HepG2 (cell line): ENCODE results near the gene INSIG1. TPM values are rescaled to one million over a fixed set of nuclear protein-coding genes. Genes with fewer than 3 reads are reported as not detected.

Experiments
- ATAC-seq: fragments of 200-7000 bp; cut with Tn5 transposase; 3 replicates; pipeline ENCODE4 v1.9.1; 2020; ENCODE audit warnings: mild to moderate bottlenecking, moderate library complexity
- BruUV-seq: library from RNA; stranded (reverse); fragments of 400-500 nt; replicated peaks from 2 replicates; lab custom pipeline; 2021; lab: Mats Ljungman, UMichigan
- CTCF ChIA-PET: fragments of 300-600 bp; formaldehyde crosslinking; extraction: SDS; loops from one replicate; lab custom pipeline; 2021; ENCODE audit warnings: low total read pairs, inconsistent platforms, low intra/inter-chr PET ratio; lab: Yijun Ruan, JAX
- POLR2A ChIA-PET: fragments of 350-600 bp; sonication (Branson Sonifier 250); formaldehyde crosslinking; loops from one replicate; lab custom pipeline; 2020; ENCODE audit warnings: antibody characterized with exemption, inconsistent platforms; lab: Yijun Ruan, JAX
- DNase-seq: peaks from one replicate; pipeline ENCODE4 v3.0.0-alpha.2; 2015; ENCODE audit warnings: low spot score
- FAIRE-seq: peaks from 3 replicates; lab custom pipeline; 2011; peaks lifted over from hg19 to GRCh38; lab: Jason Lieb, UNC
- H2AFZ ChIP-seq: one replicate; pipeline ENCODE4 v1.6.1; 2011; ENCODE audit warnings: low read length, inconsistent platforms
- H3K27ac ChIP-seq: fragments of 300-600 bp; 3 replicates; pipeline ENCODE4 v1.8.0; 2011; ENCODE audit warnings: mixed run types, mild to moderate bottlenecking, mixed read lengths, low read length, inconsistent platforms; ENCODE audit not compliant: insufficient read depth; ENCODE audit errors: extremely low read length
- H3K27me3 ChIP-seq, 2 experiments: fragments of 200-600 bp in 1 of 2; 2 replicates in 1 of 2; 3 replicates in 1 of 2; pipeline versions ENCODE4 v1.6.0 to v1.8.0; 2011; ENCODE audit warnings: low read length in 2 of 2, mild to moderate bottlenecking in 2 of 2, moderate library complexity in 2 of 2, inconsistent platforms in 1 of 2; ENCODE audit not compliant: insufficient read depth in 2 of 2, control insufficient read depth in 1 of 2
- H3K36me3 ChIP-seq, 2 experiments: fragments of 200-600 bp in 1 of 2; replicated peaks in 1 of 2; 2 replicates in 1 of 2; 3 replicates in 1 of 2; pipeline versions ENCODE4 v1.5.1 to v1.8.0; 2011; ENCODE audit warnings: low read length in 2 of 2, inconsistent platforms in 1 of 2; ENCODE audit not compliant: insufficient read depth in 2 of 2, control insufficient read depth in 1 of 2
- H3K4me1 ChIP-seq: 2 replicates; pipeline ENCODE4 v1.5.1; 2012; ENCODE audit warnings: low read length, inconsistent platforms; ENCODE audit not compliant: insufficient read depth
- H3K4me2 ChIP-seq: 2 replicates; pipeline ENCODE4 v1.6.0; 2011; ENCODE audit warnings: low read depth, low read length, inconsistent platforms
- H3K4me3 ChIP-seq, 3 experiments: fragments of 200-600 bp in 1 of 3; sonication (generic), shearing (Covaris generic) in 1 of 3; replicated peaks in 1 of 3; 2 replicates each; pipeline ENCODE4 v1.5.1; 2011 to 2016; ENCODE audit warnings: low read length in 3 of 3, inconsistent platforms in 2 of 3, low read depth in 2 of 3, mild to moderate bottlenecking in 2 of 3, control low read depth in 1 of 3, mixed read lengths in 1 of 3; ENCODE audit not compliant: insufficient read depth in 1 of 3
- H3K79me2 ChIP-seq: one replicate; pipeline ENCODE4 v1.6.1; 2011; ENCODE audit warnings: low read length, inconsistent platforms; ENCODE audit not compliant: insufficient read depth
- H3K9ac ChIP-seq: 2 replicates; pipeline ENCODE4 v1.6.0; 2011; ENCODE audit warnings: mild to moderate bottlenecking, low read depth, low read length, inconsistent platforms; ENCODE audit not compliant: insufficient read depth
- H3K9me3 ChIP-seq: 2 replicates; pipeline ENCODE4 v1.5.1; 2012; ENCODE audit warnings: mild to moderate bottlenecking, low read length
- H4K20me1 ChIP-seq: 2 replicates; pipeline ENCODE4 v1.6.0; 2011; ENCODE audit warnings: inconsistent platforms, mild to moderate bottlenecking, low read length, moderate library complexity; ENCODE audit not compliant: insufficient read depth
- HMG20B ChIP-seq: conservative IDR thresholded peaks from 2 replicates; pipeline ENCODE4 v1.6.1; 2016; ENCODE audit warnings: missing genetic modification reagents, missing compliant biosample characterization
- KDM3A ChIP-seq: IDR thresholded peaks from 2 replicates; pipeline ENCODE4 v1.6.1; 2018; ENCODE audit warnings: low read depth, missing compliant biosample characterization
- ZBTB40 ChIP-seq, 2 experiments: fragments of 450-650 bp in 1 of 2; sonication (generic) in 1 of 2; formaldehyde crosslinking in 1 of 2; IDR thresholded peaks; 2 replicates each; pipeline versions ENCODE4 v1.6.1 to v1.8.0; 2016 to 2022; ENCODE audit warnings: antibody characterized with exemption in 1 of 2, mild to moderate bottlenecking in 1 of 2, missing genetic modification reagents in 1 of 2
- ZNF496 ChIP-seq: sonication (generic); formaldehyde crosslinking; IDR thresholded peaks from 2 replicates; pipeline ENCODE4 v1.8.1; 2023; ENCODE audit warnings: mild to moderate bottlenecking, moderate library complexity, missing genetic modification reagents; ENCODE audit not compliant: insufficient replicate concordance
- ZNF570 ChIP-seq: sonication (generic); formaldehyde crosslinking; IDR thresholded peaks from 2 replicates; pipeline ENCODE4 v1.4.0; 2020; ENCODE audit warnings: mild to moderate bottlenecking, missing genetic modification reagents, borderline replicate concordance
- WGBS: methylation state at CpG from one replicate; pipeline ENCODE4 v1.1.6; 2017; ENCODE audit warnings: low lambda C conversion rate; 5-methylcytosine and 5-hydroxymethylcytosine counted together
- in situ Hi-C: cut with HindIII; loops from 2 replicates; pipeline ENCODE4 v1.10.0; 2017; ENCODE audit warnings: low pct_unique_long_range_greater_than_20kb; ENCODE audit not compliant: extremely low pct_ligation_motif_present
- intact Hi-C: fragments of 100-400 bp; cut with micrococcal nuclease; formaldehyde crosslinking; loops from one replicate; pipeline ENCODE4 v1.10.0; 2022; ENCODE audit not compliant: unreplicated experiment
- polyA plus RNA-seq, 8 experiments: library from polyadenylated mRNA; depleted of rRNA in 3 of 8; stranded (reverse) in 7 of 8; unstranded in 1 of 8; fragments of >200 nt; fragmentation: Illumina TruSeq in 4 of 8; extraction: Trizol in 4 of 8; gene quantifications; 2 replicates each; pipeline versions ENCODE4 v1.2.1 to v1.2.3, GENCODE V29; 2011 to 2016; ENCODE audit warnings: low read depth in 4 of 8, missing spikeins in 1 of 8, mixed read lengths in 1 of 8; ENCODE audit not compliant: insufficient read depth in 1 of 8
- total RNA-seq, 5 experiments: library from RNA; depleted of rRNA; stranded (reverse); fragments of >200 nt; fragmentation: Illumina TruSeq; extraction: Trizol; gene quantifications; 2 replicates each; pipeline ENCODE4 v1.2.3, GENCODE V29; 2016; ENCODE audit warnings: low read depth in 1 of 5

The INSIG1 gene
- total and polyA plus RNA-seq, 2 of the 13 experiments (the other 11 are each of a cell fraction or from before 2014, with no cell fraction given): 0.07 to 0.11 TPM

GRCh38 chr7:155303039-155303593 is 5.4 kb downstream of the INSIG1 start:
- H3K9me3 ChIP-seq: no peaks in the 10 kb centered on the region
- no peak overlapping the region for H2AFZ ChIP-seq
- DNase-seq (no peak), FAIRE-seq (no peak), ATAC-seq (no peak)
- no peak overlapping the region for H3K27ac ChIP-seq
- ChIA-PET CTCF (no interaction called here), POLR2A (no interaction called here)
- WGBS: 20% methylated on average over 6 of the region's 10 CpGs
- no peak overlapping the region for H3K4me3 ChIP-seq
- no peak overlapping the region for H3K9ac ChIP-seq
- no peaks in the 10 kb centered on the region for H3K36me3 ChIP-seq
- peaks cover 0 to 25% of the 10 kb centered on the region in 2 experiments; a peak in 4 of 5 replicates for H3K27me3 ChIP-seq
- no peaks in the 10 kb centered on the region for H3K79me2 ChIP-seq
- no peak overlapping the region for H3K4me2 ChIP-seq
- TF ChIP-seq ZBTB40 (IDR thresholded peaks at IDR 0.05): no peak
- no peak for TF ChIP-seq ZBTB40 (CRISPR knock-in tag; IDR thresholded peaks at IDR 0.05)
- no peak for TF ChIP-seq ZNF570
- no peak for TF ChIP-seq ZNF496
- TF ChIP-seq HMG20B: no peak
- TF ChIP-seq KDM3A: no peak
- intact Hi-C loops: no loop called here
- H3K4me1 ChIP-seq: no peaks in the 10 kb centered on the region
- BruUV-seq: no TSS peak
- in situ Hi-C loops: no loop called here
- no peaks in the 10 kb centered on the region for H4K20me1 ChIP-seq
